Mesothelial cell of epicardium (in vitro differentiated cells): ENCODE results near the gene PRR18. TPM values are rescaled to one million over a fixed set of nuclear protein-coding genes. Genes with fewer than 3 reads are reported as not detected.

Experiments
- DNase-seq, 2 experiments: peaks; one replicate each; pipeline ENCODE4 v3.0.0; 2021; ENCODE audit warnings: low spot score in 2 of 2; ENCODE audit not compliant: unreplicated experiment in 2 of 2
- H3K27ac Mint-ChIP-seq: 2 replicates; pipeline ENCODE4 v1.8.0; 2021; ENCODE audit warnings: mixed read lengths
- H3K27me3 Mint-ChIP-seq: 2 replicates; pipeline ENCODE4 v1.8.0; 2021; ENCODE audit warnings: low read depth, mixed read lengths
- H3K36me3 Mint-ChIP-seq: 2 replicates; pipeline ENCODE4 v1.8.0; 2021; ENCODE audit warnings: mixed read lengths
- H3K4me1 Mint-ChIP-seq: 2 replicates; pipeline ENCODE4 v1.8.0; 2021; ENCODE audit warnings: mixed read lengths
- H3K4me3 Mint-ChIP-seq: 2 replicates; pipeline ENCODE4 v1.8.0; 2021; ENCODE audit warnings: mild to moderate bottlenecking, moderate library complexity, mixed read lengths
- H3K9me3 Mint-ChIP-seq: 2 replicates; pipeline ENCODE4 v1.8.0; 2021; ENCODE audit warnings: mixed read lengths
- total RNA-seq: library from RNA; stranded (reverse); gene quantifications from 3 replicates; pipeline ENCODE4 v1.2.1, GENCODE V29; 2021
- TF ChIP-seq, protein P1 (sequence below): fragments of 200-600 bp; sonication (generic); IDR thresholded peaks from one replicate; pipeline ENCODE4 v1.5.0; 2021; ENCODE audit warnings: antibody characterized with exemption; ENCODE audit not compliant: unreplicated experiment

PRR18 gene
- total RNA-seq, 1 donor from 2014 or later, result 0.38 TPM

DNA sequence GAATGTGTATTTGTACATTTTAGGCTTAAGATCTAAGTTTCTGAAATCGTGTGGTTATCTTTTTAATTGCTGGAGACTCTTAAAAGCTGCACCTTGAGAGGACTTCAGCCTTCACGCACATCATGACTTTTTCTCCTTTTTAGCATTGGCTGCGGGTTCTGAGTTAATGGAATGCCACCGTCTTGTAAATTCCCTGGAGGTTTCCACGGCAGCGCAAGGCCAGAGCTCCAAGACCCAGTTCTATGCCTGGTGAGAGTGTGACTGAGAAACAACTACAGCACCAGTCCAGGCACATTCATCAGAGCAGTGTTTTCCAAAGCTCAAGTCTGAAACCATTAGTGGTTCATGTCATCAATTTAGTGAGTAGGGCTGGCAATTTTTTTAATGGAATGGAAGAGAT lies 23.0 kb downstream of the PRR18 start:
- TF ChIP-seq, protein P1, sequence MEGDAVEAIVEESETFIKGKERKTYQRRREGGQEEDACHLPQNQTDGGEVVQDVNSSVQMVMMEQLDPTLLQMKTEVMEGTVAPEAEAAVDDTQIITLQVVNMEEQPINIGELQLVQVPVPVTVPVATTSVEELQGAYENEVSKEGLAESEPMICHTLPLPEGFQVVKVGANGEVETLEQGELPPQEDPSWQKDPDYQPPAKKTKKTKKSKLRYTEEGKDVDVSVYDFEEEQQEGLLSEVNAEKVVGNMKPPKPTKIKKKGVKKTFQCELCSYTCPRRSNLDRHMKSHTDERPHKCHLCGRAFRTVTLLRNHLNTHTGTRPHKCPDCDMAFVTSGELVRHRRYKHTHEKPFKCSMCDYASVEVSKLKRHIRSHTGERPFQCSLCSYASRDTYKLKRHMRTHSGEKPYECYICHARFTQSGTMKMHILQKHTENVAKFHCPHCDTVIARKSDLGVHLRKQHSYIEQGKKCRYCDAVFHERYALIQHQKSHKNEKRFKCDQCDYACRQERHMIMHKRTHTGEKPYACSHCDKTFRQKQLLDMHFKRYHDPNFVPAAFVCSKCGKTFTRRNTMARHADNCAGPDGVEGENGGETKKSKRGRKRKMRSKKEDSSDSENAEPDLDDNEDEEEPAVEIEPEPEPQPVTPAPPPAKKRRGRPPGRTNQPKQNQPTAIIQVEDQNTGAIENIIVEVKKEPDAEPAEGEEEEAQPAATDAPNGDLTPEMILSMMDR, result no peak
- no peak for DNase-seq
- peaks cover 69% of the 10 kb centered on the region for H3K27me3 Mint-ChIP-seq
- H3K9me3 Mint-ChIP-seq, result no peaks in the 10 kb centered on the region
- H3K4me1 Mint-ChIP-seq, result no peaks in the 10 kb centered on the region
- no peak overlapping the region for H3K27ac Mint-ChIP-seq
- no peaks in the 10 kb centered on the region for H3K36me3 Mint-ChIP-seq
- no peak overlapping the region for H3K4me3 Mint-ChIP-seq

DNA sequence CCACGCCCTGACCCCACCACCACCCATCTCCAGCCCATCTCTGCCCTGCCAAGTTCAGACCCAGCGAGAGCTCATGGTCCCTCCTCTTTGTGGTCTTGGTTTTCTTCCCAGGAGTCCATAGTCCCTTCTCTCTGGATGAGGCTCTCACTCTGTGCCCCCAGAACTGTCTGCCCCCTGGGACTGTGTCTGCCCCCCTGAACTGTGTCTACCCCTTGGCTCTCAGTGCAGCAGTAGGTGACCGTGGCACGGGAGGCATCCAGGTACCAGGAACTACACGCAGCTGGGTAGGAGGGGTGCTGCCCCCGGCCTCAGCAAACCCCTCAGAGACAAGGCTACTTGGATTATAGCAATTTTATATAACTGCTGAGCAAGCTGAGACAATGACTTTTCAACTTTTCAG lies 23.6 kb downstream of the PRR18 start:
- H3K4me3 Mint-ChIP-seq, result no peak overlapping the region
- H3K9me3 Mint-ChIP-seq, result no peaks in the 10 kb centered on the region
- DNase-seq, result no peak
- TF ChIP-seq, protein P1, result no peak
- peaks cover 66% of the 10 kb centered on the region for H3K27me3 Mint-ChIP-seq
- H3K36me3 Mint-ChIP-seq, result no peaks in the 10 kb centered on the region
- no peaks in the 10 kb centered on the region for H3K4me1 Mint-ChIP-seq
- H3K27ac Mint-ChIP-seq, result no peak overlapping the region

DNA sequence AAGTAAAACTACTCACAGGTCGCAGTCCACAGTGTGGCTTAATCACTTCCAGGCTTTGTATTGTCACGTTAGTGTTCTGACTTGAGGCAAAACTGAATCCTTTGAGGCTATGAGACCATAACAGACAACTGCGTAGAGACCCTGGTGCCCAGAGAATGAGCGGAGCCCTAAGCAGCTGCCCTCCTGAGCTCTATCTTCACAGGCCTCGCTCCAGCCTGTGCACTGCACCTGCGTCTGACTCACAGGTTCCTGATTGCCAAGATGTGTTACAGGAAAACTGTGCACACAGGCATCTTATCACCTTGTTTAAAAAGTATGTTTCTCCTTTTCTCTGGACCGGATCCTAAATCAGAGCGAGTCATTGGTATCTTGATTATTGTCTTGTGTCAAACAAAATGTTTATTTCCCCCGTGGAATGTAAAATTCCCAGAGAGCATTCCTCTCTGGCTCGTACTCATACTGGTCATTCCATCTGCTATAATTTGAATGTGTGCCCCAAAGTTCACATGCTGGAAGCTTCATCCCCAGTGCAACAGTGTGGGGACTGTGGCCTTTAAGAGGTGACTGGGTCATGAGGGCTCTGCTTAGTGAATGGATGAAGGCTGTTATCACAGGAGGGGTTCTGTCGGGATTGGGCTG lies 25.7 kb downstream of the PRR18 start:
- DNase-seq, result no peak
- Mint-ChIP-seq H3K27me3 (peaks cover 69% of the 10 kb centered on the region), H3K4me1 (no peaks in the 10 kb centered on the region), H3K4me3 (no peak overlapping the region), H3K27ac (no peak overlapping the region), H3K36me3 (no peaks in the 10 kb centered on the region), H3K9me3 (no peaks in the 10 kb centered on the region)
- TF ChIP-seq, protein P1, result no peak

DNA sequence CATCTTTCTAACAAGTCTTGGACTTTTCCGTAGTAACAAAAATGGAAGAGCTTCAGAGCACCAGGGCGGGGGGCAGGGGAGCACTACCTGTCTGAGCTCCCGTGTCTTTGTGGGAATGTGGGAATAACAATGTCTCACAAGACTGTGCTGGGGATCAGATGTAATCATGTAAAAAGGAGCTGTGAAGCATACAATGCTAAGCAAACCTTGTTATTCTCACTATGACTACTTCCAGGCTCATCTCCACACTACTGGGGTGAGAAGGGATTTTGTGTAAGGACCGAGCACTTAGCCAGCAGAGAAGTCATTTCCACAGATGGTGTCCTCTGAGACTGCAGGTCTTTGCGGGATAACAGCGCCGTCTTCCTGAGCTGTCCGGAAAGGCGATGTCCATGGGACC lies 27.1 kb downstream of the PRR18 start:
- Mint-ChIP-seq H3K36me3 (no peaks in the 10 kb centered on the region), H3K4me3 (no peak overlapping the region), H3K27ac (no peak overlapping the region), H3K27me3 (peaks cover 77% of the 10 kb centered on the region), H3K9me3 (no peaks in the 10 kb centered on the region), H3K4me1 (no peaks in the 10 kb centered on the region)
- DNase-seq, result no peak
- TF ChIP-seq, protein P1, result no peak

DNA sequence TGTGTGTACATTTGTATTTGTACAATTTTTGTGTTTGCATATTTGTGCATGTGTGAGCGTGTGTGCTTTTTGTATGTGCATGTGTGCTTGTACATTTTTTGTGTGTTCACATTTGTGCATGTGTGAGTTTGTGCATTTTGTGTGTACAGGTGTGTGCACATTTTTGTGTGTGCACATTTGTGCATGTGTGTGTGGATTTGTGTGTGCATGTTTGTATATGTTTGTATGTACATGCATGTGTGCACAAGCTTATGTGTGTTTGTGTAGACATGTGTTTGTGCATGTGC lies 28.9 kb downstream of the PRR18 start:
- peaks cover 75% of the 10 kb centered on the region for H3K27me3 Mint-ChIP-seq
- H3K4me1 Mint-ChIP-seq, result peaks cover 2% of the 10 kb centered on the region
- no peaks in the 10 kb centered on the region for H3K9me3 Mint-ChIP-seq
- no peak overlapping the region for H3K27ac Mint-ChIP-seq
- H3K36me3 Mint-ChIP-seq, result no peaks in the 10 kb centered on the region
- TF ChIP-seq, protein P1, result no peak
- H3K4me3 Mint-ChIP-seq, result no peak overlapping the region
- DNase-seq, result no peak
